Skeletal muscle satellite cell (primary cell): ENCODE results near the gene DAB1.

Experiments
- H3K27me3 ChIP-seq: 2 replicates; pipeline ENCODE4 v1.7.0; 2013; ENCODE audit warnings: low read length; ENCODE audit not compliant: control insufficient read depth, insufficient read depth
- H3K36me3 ChIP-seq: 2 replicates; pipeline ENCODE4 v1.7.0; 2013; ENCODE audit warnings: mild to moderate bottlenecking, control low read depth, low read length; ENCODE audit not compliant: insufficient read depth
- H3K4me1 ChIP-seq: 2 replicates; pipeline ENCODE4 v1.7.0; 2013; ENCODE audit warnings: low read length; ENCODE audit not compliant: control insufficient read depth, insufficient read depth
- H3K4me2 ChIP-seq: 2 replicates; pipeline ENCODE4 v1.7.0; 2013; ENCODE audit warnings: mild to moderate bottlenecking, low read length
- H3K4me3 ChIP-seq: 2 replicates; pipeline ENCODE4 v1.7.0; 2013; ENCODE audit warnings: low read length
- H3K9ac ChIP-seq: 2 replicates; pipeline ENCODE4 v1.7.0; 2013; ENCODE audit warnings: mild to moderate bottlenecking, low read depth, low read length, moderate library complexity
- H3K9me3 ChIP-seq: replicated peaks from 2 replicates; pipeline ENCODE4 v1.7.0; 2013; ENCODE audit warnings: mild to moderate bottlenecking, control low read depth, low read length

The DAB1 gene

GRCh38 chr1:57179001-57179400 lies 244.9 kb downstream of the DAB1 start:
- Histone ChIP-seq H3K36me3 (no peaks in the 10 kb centered on the region), H3K9ac (no peak overlapping the region)

GRCh38 chr1:57175506-57175905 lies 248.4 kb downstream of the DAB1 start:
- Histone ChIP-seq H3K4me1 (no peaks in the 10 kb centered on the region), H3K4me3 (no peak overlapping the region), H3K4me2 (no peak overlapping the region), H3K27me3 (no peaks in the 10 kb centered on the region), H3K9me3 (no peaks in the 10 kb centered on the region), H3K36me3 (no peaks in the 10 kb centered on the region), H3K9ac (no peak overlapping the region)

More at GRCh38 chr1:57179001-57179400, 244.9 kb downstream of the DAB1 start:
- H3K9me3 ChIP-seq: no peaks in the 10 kb centered on the region
- H3K27me3 ChIP-seq: no peaks in the 10 kb centered on the region
- no peaks in the 10 kb centered on the region for H3K4me1 ChIP-seq
- H3K4me2 ChIP-seq: no peak overlapping the region
- H3K4me3 ChIP-seq: no peak overlapping the region

- H3K4me2 ChIP-seq: no peak overlapping the region
These were observed 251.8 kb downstream of the DAB1 start for GRCh38 chr1:57172040-57172439.

GRCh38 chr1:57167997-57168396 lies 255.9 kb downstream of the DAB1 start:
- Histone ChIP-seq H3K9ac (no peak overlapping the region), H3K4me3 (no peak overlapping the region), H3K27me3 (no peaks in the 10 kb centered on the region), H3K4me1 (no peaks in the 10 kb centered on the region), H3K9me3 (no peaks in the 10 kb centered on the region), H3K36me3 (no peaks in the 10 kb centered on the region), H3K4me2 (no peak overlapping the region)

More at GRCh38 chr1:57172040-57172439, 251.8 kb downstream of the DAB1 start:
- no peaks in the 10 kb centered on the region for H3K4me1 ChIP-seq
- no peak overlapping the region for H3K4me3 ChIP-seq
- H3K9me3 ChIP-seq: no peaks in the 10 kb centered on the region
- no peaks in the 10 kb centered on the region for H3K36me3 ChIP-seq
- H3K9ac ChIP-seq: no peak overlapping the region
- H3K27me3 ChIP-seq: no peaks in the 10 kb centered on the region

- H3K9me3 ChIP-seq: no peaks in the 10 kb centered on the region
- H3K27me3 ChIP-seq: no peaks in the 10 kb centered on the region
- H3K9ac ChIP-seq: no peak overlapping the region
- H3K4me1 ChIP-seq: no peaks in the 10 kb centered on the region
- no peak overlapping the region for H3K4me3 ChIP-seq
- H3K36me3 ChIP-seq: no peaks in the 10 kb centered on the region
- no peak overlapping the region for H3K4me2 ChIP-seq
These were observed 258.3 kb downstream of the DAB1 start for GRCh38 chr1:57165546-57165945.

GRCh38 chr1:57164584-57164983 lies 259.3 kb downstream of the DAB1 start:
- no peaks in the 10 kb centered on the region for H3K4me1 ChIP-seq
- no peaks in the 10 kb centered on the region for H3K9me3 ChIP-seq
- no peak overlapping the region for H3K4me2 ChIP-seq
- H3K4me3 ChIP-seq: no peak overlapping the region
- H3K27me3 ChIP-seq: no peaks in the 10 kb centered on the region
- H3K9ac ChIP-seq: no peak overlapping the region
- no peaks in the 10 kb centered on the region for H3K36me3 ChIP-seq

- Histone ChIP-seq H3K4me1 (no peaks in the 10 kb centered on the region), H3K27me3 (no peaks in the 10 kb centered on the region), H3K36me3 (no peaks in the 10 kb centered on the region), H3K9ac (no peak overlapping the region), H3K9me3 (no peaks in the 10 kb centered on the region), H3K4me3 (no peak overlapping the region), H3K4me2 (no peak overlapping the region)
These were observed 260.1 kb downstream of the DAB1 start for GRCh38 chr1:57163789-57164188.

- Histone ChIP-seq H3K4me1 (no peaks in the 10 kb centered on the region), H3K9ac (no peak overlapping the region), H3K27me3 (no peaks in the 10 kb centered on the region), H3K36me3 (no peaks in the 10 kb centered on the region), H3K4me2 (no peak overlapping the region), H3K4me3 (no peak overlapping the region), H3K9me3 (no peaks in the 10 kb centered on the region)
These were observed 260.5 kb downstream of the DAB1 start for GRCh38 chr1:57163325-57163724.

- Histone ChIP-seq H3K27me3 (no peaks in the 10 kb centered on the region), H3K4me3 (no peak overlapping the region), H3K4me1 (no peaks in the 10 kb centered on the region), H3K9ac (no peak overlapping the region), H3K9me3 (no peaks in the 10 kb centered on the region), H3K36me3 (no peaks in the 10 kb centered on the region), H3K4me2 (no peak overlapping the region)
These were observed 261.1 kb downstream of the DAB1 start for GRCh38 chr1:57162607-57163261.

- Histone ChIP-seq H3K4me2 (no peak overlapping the region), H3K9me3 (no peaks in the 10 kb centered on the region), H3K9ac (no peak overlapping the region), H3K4me3 (no peak overlapping the region), H3K27me3 (no peaks in the 10 kb centered on the region), H3K4me1 (no peaks in the 10 kb centered on the region), H3K36me3 (no peaks in the 10 kb centered on the region)
These were observed 263.3 kb downstream of the DAB1 start for GRCh38 chr1:57160594-57160993.

- Histone ChIP-seq H3K4me2 (no peak overlapping the region), H3K9ac (no peak overlapping the region), H3K4me1 (no peaks in the 10 kb centered on the region), H3K27me3 (no peaks in the 10 kb centered on the region), H3K9me3 (no peaks in the 10 kb centered on the region), H3K36me3 (no peaks in the 10 kb centered on the region), H3K4me3 (no peak overlapping the region)
These were observed 265.3 kb downstream of the DAB1 start for GRCh38 chr1:57158604-57158998.

- Histone ChIP-seq H3K4me3 (no peak overlapping the region), H3K9me3 (no peaks in the 10 kb centered on the region), H3K36me3 (no peaks in the 10 kb centered on the region), H3K4me2 (no peak overlapping the region), H3K27me3 (no peaks in the 10 kb centered on the region), H3K4me1 (no peaks in the 10 kb centered on the region), H3K9ac (no peak overlapping the region)
These were observed 265.8 kb downstream of the DAB1 start for GRCh38 chr1:57157818-57158603.
